GM12873 (cell line): ENCODE measurements around the gene NTM.

ENCODE experiments used
- CTCF ChIP-seq: IDR thresholded peaks from 2 replicates; pipeline ENCODE4 v1.5.1; 2012; ENCODE audit warnings: low read depth, mild to moderate bottlenecking, moderate library complexity, low read length, control low read depth; ENCODE audit not compliant: insufficient read depth; ENCODE audit errors: missing control alignments

NTM gene

GRCh38 chr11:131683666-131684065, 313.3 kb downstream of the NTM start:
- no peak for TF ChIP-seq CTCF

GRCh38 chr11:131684111-131685060, 314.0 kb downstream of the NTM start:
- TF ChIP-seq CTCF, result no peak

GRCh38 chr11:131685206-131685605, 314.8 kb downstream of the NTM start:
- TF ChIP-seq CTCF, result no peak

- TF ChIP-seq CTCF, result no peak
These were observed 315.5 kb downstream of the NTM start for GRCh38 chr11:131685906-131686305.

- no peak for TF ChIP-seq CTCF
These were observed 316.4 kb downstream of the NTM start for GRCh38 chr11:131686836-131687235.

- TF ChIP-seq CTCF, result no peak
These were observed 317.1 kb downstream of the NTM start for GRCh38 chr11:131687291-131688047.

GRCh38 chr11:131688048-131688693, 317.8 kb downstream of the NTM start:
- TF ChIP-seq CTCF, result peak; percentile 74
